CD4-positive, alpha-beta T cell (primary cell): Measurements from ENCODE around the gene ENDOG. TPM values are rescaled to one million over a fixed set of nuclear protein-coding genes. Genes with fewer than 3 reads are reported as not detected.
A peak's percentile ranks its signal among the peaks of the same experiment; 100 is the strongest.
"Not testable (repeated sequence)": the region's sequence is repeated elsewhere in the genome, so short reads cannot be mapped to it uniquely, and the experiment has no call there.

Source experiments
- ATAC-seq: fragments of 200-7000 bp; cut with Tn5 transposase; one replicate; pipeline ENCODE4 v1.10.0; 2022; ENCODE audit warnings: mild to moderate bottlenecking; ENCODE audit not compliant: poor library complexity
- CTCF ChIA-PET: fragments of 350-600 bp; sonication (Branson Sonifier 250); formaldehyde crosslinking; loops from one replicate; lab custom pipeline; 2021; ENCODE audit warnings: antibody characterized with exemption, inconsistent platforms; lab: Charles Lee
- POLR2A ChIA-PET: fragments of 350-600 bp; sonication (Branson Sonifier 250); formaldehyde crosslinking; loops from one replicate; lab custom pipeline; 2021; ENCODE audit warnings: antibody characterized with exemption, inconsistent platforms; lab: Charles Lee
- DNase-seq, 14 experiments: peaks; one replicate each; pipeline ENCODE4 v3.0.0-alpha.2; 2013 to 2020; ENCODE audit warnings: mixed read lengths in 2 of 14
- H3K27ac ChIP-seq, 2 donors: one replicate each; pipeline versions ENCODE4 v1.5.1 to v1.7.0; 2013; ENCODE audit warnings: low read length in 2 of 2, low read depth in 1 of 2, mild to moderate bottlenecking in 1 of 2
- H3K27me3 ChIP-seq, 2 experiments: 1 replicate in 1 of 2; 2 replicates in 1 of 2; pipeline versions ENCODE4 v1.6.1 to v1.7.0; 2013; ENCODE audit warnings: low read length in 2 of 2, control low read depth in 1 of 2, mild to moderate bottlenecking in 1 of 2, moderate library complexity in 1 of 2; ENCODE audit not compliant: insufficient read depth in 2 of 2, control insufficient read depth in 1 of 2
- H3K36me3 ChIP-seq: one replicate; pipeline ENCODE4 v1.6.1; 2013; ENCODE audit warnings: low read length, control low read depth; ENCODE audit not compliant: insufficient read depth
- H3K4me1 ChIP-seq: one replicate; pipeline ENCODE4 v1.6.1; 2013; ENCODE audit warnings: low read length, control low read depth; ENCODE audit not compliant: insufficient read depth
- H3K4me3 ChIP-seq: one replicate; pipeline ENCODE4 v1.5.1; 2013; ENCODE audit warnings: mild to moderate bottlenecking, low read length, moderate library complexity
- H3K9me3 ChIP-seq, 2 experiments: 1 replicate in 1 of 2; 2 replicates in 1 of 2; pipeline versions ENCODE4 v1.6.1 to v1.7.0; 2013; ENCODE audit warnings: low read length in 2 of 2, mild to moderate bottlenecking in 2 of 2, control low read depth in 1 of 2, moderate library complexity in 1 of 2; ENCODE audit not compliant: control insufficient read depth in 1 of 2, insufficient read depth in 1 of 2
- H3K27ac Mint-ChIP-seq: one replicate; pipeline ENCODE4 v1.8.0; 2020; ENCODE audit warnings: mixed read lengths
- H3K27me3 Mint-ChIP-seq: one replicate; pipeline ENCODE4 v1.8.0; 2021; ENCODE audit warnings: mixed read lengths
- H3K36me3 Mint-ChIP-seq: one replicate; pipeline ENCODE4 v1.8.0; 2021; ENCODE audit warnings: low read depth, mixed read lengths
- H3K4me1 Mint-ChIP-seq: one replicate; pipeline ENCODE4 v1.8.0; 2021; ENCODE audit warnings: low read depth, mixed read lengths
- H3K4me3 Mint-ChIP-seq: one replicate; pipeline ENCODE4 v1.8.0; 2020; ENCODE audit warnings: mild to moderate bottlenecking, mixed read lengths
- H3K9me3 Mint-ChIP-seq: one replicate; pipeline ENCODE4 v1.8.0; 2020; ENCODE audit warnings: mixed read lengths
- intact Hi-C, 2 experiments: fragments of 100-400 bp; cut with DNase I in 1 of 2; cut with micrococcal nuclease in 1 of 2; formaldehyde crosslinking; loops; one replicate each; pipeline versions ENCODE4 v1.15.1 to v1.9.0; 2023 to 2025; cut with DNase I, micrococcal nuclease
- total RNA-seq, 174 experiments: library from RNA in 2 of 174; stranded (reverse) in 2 of 174; gene quantifications; one replicate each; pipeline ENCODE4 v1.2.3 and lab custom pipeline; 2021 to 2026
- TF ChIP-seq, protein P1 (sequence below): fragments of 200-600 bp; IDR thresholded peaks from one replicate; pipeline ENCODE4 v1.8.0; 2022; ENCODE audit warnings: antibody characterized with exemption, mild to moderate bottlenecking

The ENDOG gene
- total RNA-seq, 2 experiments from 2014 or later, result 3.2 to 3.7 TPM

DNA sequence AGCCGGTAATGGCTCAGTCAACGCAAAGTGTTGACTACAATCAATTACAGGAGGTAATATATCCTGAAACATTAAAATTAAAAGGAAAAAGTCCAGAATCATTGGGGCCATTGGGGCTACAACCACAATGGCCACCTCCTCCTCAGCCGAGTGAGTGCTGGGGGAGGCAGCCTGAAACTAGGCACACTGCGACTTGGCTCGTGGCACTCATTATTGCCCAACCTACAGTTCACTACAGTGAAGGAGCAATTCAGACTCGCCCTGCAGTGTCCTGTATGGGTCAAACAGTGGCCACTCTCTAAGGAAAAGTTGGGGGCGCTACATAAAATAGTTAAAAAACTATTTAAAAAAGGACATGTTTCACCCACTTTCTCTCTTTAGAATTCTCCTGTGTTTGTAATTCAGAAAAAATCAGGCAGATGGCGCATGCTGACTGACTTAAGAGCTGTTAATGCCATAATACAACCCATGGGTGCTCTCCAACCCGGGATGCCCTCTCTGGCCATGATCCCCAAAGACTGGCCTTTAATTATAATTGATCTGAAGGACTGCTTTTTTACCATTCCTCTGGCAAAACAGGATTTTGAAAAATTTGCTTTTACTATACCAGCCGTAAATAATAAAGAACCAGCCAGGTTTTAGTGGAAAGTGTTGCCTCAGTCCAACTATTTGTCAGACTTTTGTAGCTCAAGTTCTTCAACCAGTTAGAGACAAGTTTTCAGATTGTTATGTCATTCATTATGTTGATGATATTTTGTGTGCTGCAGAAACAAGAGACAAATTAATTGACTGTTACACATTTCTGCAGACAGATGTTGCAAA lies 33.7 kb downstream of the ENDOG start:
- POLR2A ChIA-PET, H3K27me3 Mint-ChIP-seq, H3K27ac Mint-ChIP-seq, H3K4me1 Mint-ChIP-seq, H3K9me3 Mint-ChIP-seq, H3K36me3 ChIP-seq, H3K27ac ChIP-seq, H3K4me3 ChIP-seq, ATAC-seq, H3K27me3 ChIP-seq, H3K4me1 ChIP-seq, H3K4me3 Mint-ChIP-seq: not testable (repeated sequence)
- peaks cover 36% of the 10 kb centered on the region for H3K36me3 Mint-ChIP-seq
- TF ChIP-seq, protein P1, sequence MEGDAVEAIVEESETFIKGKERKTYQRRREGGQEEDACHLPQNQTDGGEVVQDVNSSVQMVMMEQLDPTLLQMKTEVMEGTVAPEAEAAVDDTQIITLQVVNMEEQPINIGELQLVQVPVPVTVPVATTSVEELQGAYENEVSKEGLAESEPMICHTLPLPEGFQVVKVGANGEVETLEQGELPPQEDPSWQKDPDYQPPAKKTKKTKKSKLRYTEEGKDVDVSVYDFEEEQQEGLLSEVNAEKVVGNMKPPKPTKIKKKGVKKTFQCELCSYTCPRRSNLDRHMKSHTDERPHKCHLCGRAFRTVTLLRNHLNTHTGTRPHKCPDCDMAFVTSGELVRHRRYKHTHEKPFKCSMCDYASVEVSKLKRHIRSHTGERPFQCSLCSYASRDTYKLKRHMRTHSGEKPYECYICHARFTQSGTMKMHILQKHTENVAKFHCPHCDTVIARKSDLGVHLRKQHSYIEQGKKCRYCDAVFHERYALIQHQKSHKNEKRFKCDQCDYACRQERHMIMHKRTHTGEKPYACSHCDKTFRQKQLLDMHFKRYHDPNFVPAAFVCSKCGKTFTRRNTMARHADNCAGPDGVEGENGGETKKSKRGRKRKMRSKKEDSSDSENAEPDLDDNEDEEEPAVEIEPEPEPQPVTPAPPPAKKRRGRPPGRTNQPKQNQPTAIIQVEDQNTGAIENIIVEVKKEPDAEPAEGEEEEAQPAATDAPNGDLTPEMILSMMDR, result peak; percentile 32
- peak in 2 of 14 experiments; percentile 25 to 37 for DNase-seq
- H3K9me3 ChIP-seq, result peaks cover 5 to 12% of the 10 kb centered on the region in 2 experiments
- intact Hi-C loops, result loop anchor here in 1 of 2 experiments (1.0 kb wide), 1 partner anchor 76 kb away; no protein-coding TSS in a partner anchor
- CTCF ChIA-PET, result interaction anchor here (0.7 to 1.0 kb wide), 2 partner anchors 12 to 77 kb away, joined by 4 to 5 read pairs; no protein-coding TSS in a partner anchor

DNA sequence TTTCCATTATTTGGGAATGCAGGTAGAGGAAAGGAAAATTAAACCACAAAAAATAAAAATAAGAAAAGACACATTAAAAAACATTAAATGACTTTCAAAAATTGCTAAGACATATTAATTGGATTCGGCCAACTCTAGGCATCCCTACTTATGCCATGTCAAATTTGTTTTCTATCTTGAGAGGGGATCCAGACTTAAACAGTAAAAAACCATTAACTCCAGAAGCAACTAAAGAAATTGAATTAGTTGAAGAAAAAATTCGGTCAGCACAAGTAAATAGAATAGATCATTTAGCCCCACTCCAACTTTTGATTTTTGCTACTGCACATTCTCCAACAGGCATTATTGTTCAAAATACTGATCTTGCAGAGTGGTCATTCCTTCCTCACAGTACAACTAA lies 34.3 kb downstream of the ENDOG start:
- H3K4me1 Mint-ChIP-seq, H3K4me1 ChIP-seq, H3K36me3 ChIP-seq, H3K27me3 ChIP-seq, H3K27ac Mint-ChIP-seq, DNase-seq, POLR2A ChIA-PET, ATAC-seq, H3K4me3 ChIP-seq, H3K4me3 Mint-ChIP-seq, H3K27ac ChIP-seq, H3K27me3 Mint-ChIP-seq, H3K9me3 Mint-ChIP-seq: not testable (repeated sequence)
- intact Hi-C loops, result loop anchor here in 1 of 2 experiments (1.0 kb wide), 1 partner anchor 76 kb away; no protein-coding TSS in a partner anchor
- peaks cover 34% of the 10 kb centered on the region for H3K36me3 Mint-ChIP-seq
- CTCF ChIA-PET, result interaction anchor here (0.7 to 1.0 kb wide), 2 partner anchors 11 to 76 kb away, joined by 4 to 5 read pairs; no protein-coding TSS in a partner anchor
- H3K9me3 ChIP-seq, result peaks cover 5 to 12% of the 10 kb centered on the region in 2 experiments

DNA sequence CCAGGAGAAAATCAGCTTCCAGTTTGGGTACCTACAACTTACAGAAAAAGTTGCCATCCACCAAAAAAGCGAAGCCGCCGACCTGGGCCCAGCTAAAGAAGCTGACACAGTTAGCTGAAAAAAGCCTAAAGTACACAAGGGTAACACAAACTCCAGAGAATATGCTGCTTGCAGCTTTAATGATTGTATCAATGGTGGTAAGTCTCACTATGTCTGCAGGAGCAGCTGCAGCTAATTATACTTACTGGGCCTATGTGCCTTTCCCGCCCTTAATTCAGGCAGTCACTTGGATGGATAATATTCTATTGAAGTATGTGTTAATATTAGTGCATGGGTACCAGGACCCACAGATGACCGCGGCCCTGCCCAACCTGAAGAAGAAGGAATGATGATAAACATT lies 36.2 kb downstream of the ENDOG start:
- H3K27me3 Mint-ChIP-seq, DNase-seq, POLR2A ChIA-PET, H3K9me3 ChIP-seq, H3K27ac ChIP-seq, ATAC-seq, H3K36me3 ChIP-seq, H3K4me3 Mint-ChIP-seq, H3K4me1 ChIP-seq, H3K4me3 ChIP-seq, H3K4me1 Mint-ChIP-seq, intact Hi-C loops, H3K27ac Mint-ChIP-seq, H3K9me3 Mint-ChIP-seq, H3K27me3 ChIP-seq: not testable (repeated sequence)
- H3K36me3 Mint-ChIP-seq, result peaks cover 26% of the 10 kb centered on the region
- CTCF ChIA-PET, result interaction anchor here (1.0 kb wide), 1 partner anchor 9 kb away, joined by 3 read pairs; no protein-coding TSS in a partner anchor

DNA sequence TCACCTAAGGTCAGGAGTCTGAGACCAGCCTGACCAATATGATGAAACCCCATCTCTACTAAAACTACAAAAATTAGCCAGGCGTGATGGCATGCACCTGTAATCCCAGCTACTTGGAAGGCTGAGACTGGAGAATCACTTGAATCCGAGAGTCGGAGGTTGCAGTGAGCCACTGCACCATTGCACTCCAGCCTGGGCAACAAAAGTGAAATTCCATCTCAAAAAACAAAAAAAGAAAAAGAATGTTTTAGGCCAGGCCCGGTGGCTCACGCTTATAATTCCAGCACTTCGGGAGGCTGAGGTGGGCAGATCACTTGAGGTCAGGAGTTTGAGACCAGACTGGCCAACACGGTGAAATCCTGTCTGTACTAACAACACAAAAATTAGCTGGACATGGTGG lies 40.2 kb downstream of the ENDOG start:
- CTCF ChIA-PET, DNase-seq, H3K4me1 ChIP-seq, H3K9me3 Mint-ChIP-seq, intact Hi-C loops, H3K9me3 ChIP-seq, H3K36me3 Mint-ChIP-seq, ATAC-seq, H3K4me1 Mint-ChIP-seq, H3K27me3 ChIP-seq, H3K27me3 Mint-ChIP-seq, H3K4me3 Mint-ChIP-seq, POLR2A ChIA-PET, H3K27ac ChIP-seq, H3K36me3 ChIP-seq, H3K4me3 ChIP-seq, H3K27ac Mint-ChIP-seq: not testable (repeated sequence)
